Measurements from ENCODE around the gene ABCA3.

ABCA3 gene

GRCh38 chr16:2299915-2300192 is 40.7 kb downstream of the ABCA3 start:
- DNase-seq = no peak

DNA sequence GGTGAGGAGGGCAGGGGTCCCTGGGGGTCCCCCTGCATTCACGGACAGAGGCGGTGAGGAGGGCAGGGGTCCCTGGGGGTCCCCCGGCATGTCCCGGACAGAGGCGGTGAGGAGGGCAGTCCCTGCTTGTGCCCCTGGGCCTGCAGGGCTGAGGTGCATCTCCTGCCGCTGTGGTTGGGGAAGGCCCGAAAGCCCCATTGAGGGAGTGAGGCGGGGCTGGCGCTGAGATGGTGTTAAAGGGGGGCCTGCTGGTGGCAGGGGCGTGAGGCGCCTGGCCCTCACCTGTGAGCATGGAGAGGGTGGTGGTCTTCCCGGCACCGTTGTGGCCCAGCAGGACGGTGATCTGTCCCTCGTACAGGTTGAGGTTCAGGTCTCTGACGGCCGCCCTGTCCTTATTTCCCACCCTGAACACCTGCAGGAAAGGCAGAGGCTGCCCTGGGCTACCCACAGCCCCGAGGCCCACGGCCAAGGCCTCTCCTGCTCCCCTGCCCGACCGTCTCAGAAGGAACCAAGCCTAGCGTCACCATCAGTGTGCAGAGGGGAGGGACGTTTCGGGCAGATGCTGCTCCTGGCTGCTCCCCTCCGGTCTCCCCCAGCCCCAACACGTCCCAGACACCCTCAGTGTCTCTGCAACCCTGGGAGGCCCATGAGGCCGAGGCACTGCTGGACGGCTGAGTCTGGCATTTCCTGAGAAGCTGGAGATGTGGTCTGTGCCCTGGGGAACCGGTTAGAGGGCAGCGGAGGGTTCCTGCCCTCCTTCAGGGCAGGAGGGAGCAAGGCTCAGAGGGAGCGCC is 41.2 kb downstream of the ABCA3 start:
- no peak for DNase-seq

- DNase-seq = no peak
These were observed 41.9 kb downstream of the ABCA3 start for GRCh38 chr16:2298621-2299020.

DNA sequence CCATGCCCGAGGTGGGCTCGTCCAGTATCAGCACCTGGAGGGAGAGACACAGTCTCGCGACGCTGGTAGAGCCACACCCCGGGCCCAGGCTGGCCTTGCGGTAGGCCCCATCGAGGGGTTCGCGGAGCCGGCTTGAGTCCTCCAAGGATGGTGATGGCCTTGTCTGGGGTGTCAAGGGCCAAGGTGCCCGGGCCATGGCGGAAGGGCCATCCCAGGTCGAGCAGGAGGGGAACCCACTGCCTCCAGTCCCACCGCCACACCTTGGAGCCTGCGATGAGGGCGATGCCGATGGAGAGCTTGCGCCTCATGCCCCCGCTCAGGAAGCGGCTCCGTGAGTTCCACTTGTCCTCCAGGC is 43.0 kb downstream of the ABCA3 start:
- no peak for DNase-seq

DNA sequence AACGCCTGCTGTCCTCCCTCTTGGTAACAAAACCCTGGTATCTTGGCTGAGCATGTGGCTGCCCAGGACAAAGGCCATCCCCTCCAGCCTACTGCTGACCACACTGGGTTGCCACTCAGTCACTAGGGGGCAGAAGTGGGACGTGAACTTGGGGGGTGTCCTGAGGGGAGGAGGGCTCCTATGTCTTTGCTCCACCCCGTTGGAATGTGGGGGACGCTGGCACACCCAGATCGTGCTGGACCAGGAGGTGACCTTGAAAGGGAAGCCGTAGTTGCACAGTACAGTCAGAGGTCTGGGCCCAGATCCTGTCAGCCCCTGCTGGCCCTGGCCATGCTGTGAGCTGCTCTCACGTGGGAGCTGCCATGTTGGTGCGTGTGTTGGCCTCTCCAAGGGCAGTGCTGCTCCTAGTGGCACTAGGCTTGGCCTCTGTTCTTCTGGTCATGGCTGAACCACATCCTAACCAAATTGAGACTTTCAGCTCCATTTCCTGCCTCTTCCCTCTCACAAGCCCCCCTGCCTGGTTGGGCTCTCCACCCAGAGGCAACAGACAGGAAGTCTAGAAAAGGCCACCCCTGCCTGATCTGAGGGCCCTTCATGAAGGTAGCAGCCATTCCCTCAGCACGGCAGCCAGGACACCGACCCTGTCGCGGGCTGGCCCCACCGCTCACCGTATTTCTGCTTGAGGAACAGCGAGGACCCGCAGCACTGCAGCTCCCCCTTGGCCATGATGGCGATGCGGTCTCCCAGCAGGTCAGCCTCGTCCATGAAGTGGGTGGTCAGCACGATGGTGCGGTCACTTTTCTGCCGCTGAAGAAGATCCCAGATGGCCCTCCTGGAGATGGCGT is 43.6 kb downstream of the ABCA3 start:
- no peak for DNase-seq

DNA sequence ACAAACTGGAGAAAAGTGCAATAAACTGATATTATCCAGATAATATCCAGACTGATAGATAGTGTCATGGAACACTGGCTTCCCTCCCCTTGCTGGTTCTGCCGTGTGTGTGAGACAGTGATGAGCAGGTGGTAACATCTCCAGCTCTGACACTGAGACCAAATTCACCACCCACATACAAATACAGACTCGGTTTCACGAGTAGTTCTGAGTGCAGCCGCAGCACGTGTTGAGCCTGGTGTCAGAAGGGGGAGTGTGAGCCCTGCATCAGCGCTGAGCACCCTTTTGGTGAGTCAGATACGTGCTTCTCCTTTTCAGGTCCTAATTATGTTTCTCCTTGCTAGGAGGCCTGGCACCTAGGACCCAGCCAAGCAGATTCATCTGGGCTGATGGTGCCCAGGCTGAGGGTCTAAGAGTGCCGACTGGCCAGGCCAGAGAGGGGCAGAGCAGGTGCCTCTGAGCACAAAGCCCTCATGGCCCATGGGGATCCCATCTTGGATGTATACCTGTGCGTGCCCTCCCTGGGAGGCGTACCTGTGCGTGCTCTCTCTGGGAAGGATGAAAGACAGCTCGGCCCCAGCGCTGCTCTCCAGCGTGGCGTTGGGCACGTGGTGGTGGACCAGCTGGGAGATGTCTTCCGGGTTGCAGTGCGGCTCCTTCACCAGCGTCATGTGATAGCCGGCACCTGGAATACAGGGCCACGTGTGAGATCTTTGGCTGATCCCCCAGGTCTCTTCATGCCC is 45.3 kb downstream of the ABCA3 start:
- no peak for DNase-seq

DNA sequence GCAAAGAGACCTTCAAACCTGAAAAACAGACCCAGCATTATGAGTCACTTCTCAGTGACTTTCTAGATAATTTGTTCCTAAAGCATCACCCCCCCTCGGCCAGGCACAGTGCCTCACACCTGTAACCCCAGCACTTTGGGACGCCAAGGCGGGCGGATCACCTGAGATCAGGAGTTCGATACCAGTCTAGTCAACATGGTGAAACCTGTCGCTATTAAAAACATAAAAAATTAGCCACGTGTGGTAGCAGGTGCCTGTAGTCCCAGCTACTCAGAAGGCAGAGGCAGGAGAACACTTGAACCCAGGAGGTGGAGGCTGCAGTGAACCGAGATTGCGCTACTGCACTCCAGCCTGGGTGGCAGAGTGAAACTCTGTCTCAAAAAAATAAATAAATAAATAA is 48.3 kb downstream of the ABCA3 start:
- DNase-seq = no peak

DNA sequence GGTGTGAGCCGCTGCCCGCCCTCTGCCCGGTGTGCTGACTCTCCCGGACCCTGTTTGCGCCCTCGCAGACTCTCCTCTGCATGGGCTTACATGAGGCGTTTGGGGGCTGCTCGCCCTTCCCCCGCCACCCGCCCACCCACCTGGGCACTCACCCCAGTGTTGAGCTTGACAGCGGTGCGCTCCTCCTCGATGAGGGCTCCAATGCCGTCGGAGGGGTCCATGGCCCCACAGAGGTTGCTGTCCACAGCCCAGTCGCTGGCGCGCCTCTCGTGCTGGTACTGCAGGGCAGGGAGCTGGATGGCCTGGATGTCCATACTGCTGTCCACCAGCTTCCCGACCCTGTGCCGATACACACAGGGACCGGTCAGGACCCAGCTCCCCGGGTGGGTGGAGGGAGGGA is 51.2 kb downstream of the ABCA3 start:
- DNase-seq = no peak

DNA sequence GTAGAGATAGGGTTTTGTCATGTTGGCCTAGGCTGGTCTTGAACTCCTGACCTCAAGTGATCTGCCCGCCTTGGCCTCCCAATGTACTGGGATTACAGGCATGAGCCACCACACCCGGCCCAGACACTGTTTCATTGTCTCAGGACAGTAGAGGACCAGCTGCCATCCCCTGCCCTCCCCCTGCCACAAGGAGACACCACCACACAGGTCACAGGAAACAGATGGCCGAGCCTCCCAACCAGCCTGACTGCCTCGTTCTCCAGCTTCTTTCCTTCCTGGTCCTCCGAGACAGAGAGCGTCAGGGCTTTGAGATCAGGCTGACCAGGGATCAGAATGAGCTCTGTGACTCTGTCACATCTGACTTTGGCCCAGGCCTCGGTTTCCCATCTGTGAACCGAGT is 51.8 kb downstream of the ABCA3 start:
- DNase-seq = no peak

GRCh38 chr16:2287916-2288547 is 52.5 kb downstream of the ABCA3 start:
- DNase-seq = no peak

DNA sequence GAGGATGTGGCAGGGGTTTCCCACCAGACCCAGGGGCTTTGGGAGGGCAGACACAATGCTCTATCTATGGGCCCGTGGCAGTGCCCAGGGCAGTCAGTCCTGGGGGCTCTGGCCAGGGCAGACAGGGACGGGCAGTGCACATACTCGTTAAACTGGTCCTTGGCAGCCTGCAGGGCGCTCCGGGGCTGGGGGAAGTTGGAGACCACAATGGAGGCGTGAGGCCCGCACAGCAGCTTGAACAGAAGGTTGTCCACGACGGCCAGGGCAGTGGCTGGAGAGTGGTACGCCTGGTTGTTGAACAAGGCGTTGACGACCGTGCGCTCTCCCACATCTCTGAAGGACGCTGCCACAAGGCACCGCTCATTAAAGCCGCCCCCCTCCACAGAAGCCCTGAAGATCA is 54.0 kb downstream of the ABCA3 start:
- no peak for DNase-seq

- no peak for DNase-seq
These were observed 54.8 kb downstream of the ABCA3 start for GRCh38 chr16:2285731-2286191.

DNA sequence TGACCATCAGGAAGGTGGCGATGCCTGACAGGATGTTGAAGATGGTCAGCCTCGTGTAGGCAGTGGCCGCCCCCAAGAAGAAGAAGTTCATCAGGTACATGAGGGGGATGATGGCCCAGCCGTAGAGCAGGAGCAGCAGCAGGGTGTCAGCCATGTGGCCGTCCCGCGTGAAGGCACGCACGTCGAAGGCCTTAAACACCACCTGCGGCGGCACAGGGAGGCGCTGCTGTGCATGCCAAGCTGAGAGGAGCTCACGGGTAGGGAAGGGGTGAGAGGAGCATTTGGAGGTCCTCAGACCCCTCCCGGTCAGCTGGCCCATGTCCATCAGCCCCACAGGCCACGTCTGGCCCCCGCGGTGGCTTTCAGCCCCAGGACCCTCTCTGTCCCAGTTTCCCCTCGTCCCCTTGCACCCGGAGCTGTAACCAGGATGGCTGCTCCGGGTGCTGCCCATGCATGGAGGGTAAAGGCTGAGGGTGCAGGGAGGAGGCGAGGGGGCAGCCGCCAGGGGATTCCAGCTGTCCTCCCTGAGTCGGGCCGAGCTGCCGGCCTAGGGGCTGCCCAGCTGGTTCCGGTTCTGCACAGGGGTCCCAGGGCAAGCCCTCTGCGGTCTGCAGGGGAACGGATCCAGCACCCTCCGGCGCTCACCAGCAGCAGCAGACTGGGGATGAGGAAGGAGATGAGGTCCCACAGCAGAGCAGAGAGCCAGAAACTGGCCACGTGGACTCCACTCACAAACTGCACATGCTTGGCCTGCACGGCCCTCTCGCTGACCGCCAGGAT is 55.5 kb downstream of the ABCA3 start:
- DNase-seq = no peak

DNA sequence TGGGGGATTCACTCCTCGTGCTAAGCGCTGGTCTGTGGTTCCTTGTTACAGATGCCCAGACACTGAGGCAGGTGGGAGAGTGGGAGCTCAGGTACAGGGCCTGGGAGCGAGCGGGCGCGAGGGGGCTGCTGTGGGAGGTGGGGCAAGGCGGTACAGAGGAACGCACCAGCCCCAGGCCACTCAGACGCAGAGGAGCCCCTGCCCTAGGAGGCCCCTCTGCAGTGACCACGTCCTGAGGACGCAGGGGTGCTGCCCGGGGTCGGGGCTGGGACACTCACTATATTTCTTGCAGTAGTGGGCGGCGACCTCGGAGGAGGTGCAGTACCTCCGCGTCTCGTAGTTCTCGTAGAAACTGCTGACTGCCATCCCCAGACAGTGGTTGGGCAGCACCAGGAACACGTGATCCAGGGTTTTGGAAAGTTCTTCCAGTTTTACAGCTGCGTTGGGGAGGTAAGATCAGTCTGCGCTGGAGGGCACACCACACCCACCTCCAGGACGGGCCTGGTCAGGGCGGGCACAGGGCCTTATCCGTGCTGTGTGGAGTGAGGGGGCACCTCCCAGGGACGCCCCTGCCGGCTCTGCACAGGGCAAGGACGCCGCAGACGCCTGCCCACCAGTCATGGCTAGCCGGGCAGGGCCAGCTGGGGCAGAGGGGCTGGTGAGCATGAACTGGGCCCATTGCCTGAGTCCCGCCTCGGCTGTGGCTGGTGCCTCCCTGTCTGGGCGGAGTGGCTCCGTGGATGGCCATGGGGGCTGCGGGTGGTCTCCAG is 56.3 kb downstream of the ABCA3 start:
- DNase-seq = no peak

DNA sequence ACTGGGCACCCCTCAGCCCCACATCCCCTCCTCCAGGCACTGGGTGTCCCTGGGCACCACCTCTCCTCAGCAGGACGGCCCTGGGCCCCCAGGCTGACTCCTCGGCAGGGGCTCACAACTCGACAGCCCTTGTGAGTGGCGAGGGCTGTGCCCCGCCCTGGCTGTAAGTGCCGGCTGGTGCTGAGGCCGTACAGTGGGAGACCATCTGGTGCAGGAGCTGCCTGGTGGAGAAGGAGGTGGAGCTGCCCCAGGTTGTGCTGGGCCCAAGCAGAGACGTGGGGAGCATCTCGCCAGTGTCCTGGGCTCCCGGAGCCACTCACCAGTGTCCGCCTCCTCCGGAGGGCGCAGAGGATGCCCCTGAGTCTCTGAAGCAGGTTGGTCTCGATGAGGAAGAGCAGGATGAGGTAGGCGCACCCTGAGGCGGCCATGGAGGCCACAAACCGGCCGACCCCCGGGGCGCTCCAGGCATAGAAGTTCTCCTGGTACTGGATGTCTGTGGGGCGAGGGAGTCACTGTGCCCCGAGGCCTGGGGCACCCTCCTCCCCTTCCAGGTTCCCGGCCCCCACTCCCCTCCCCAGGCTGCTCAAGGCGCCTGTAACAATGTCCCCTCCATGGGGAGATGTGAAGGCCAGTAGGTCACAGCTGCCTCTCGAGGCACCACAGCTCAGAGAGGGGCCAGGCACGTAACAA is 57.5 kb downstream of the ABCA3 start:
- DNase-seq = no peak

DNA sequence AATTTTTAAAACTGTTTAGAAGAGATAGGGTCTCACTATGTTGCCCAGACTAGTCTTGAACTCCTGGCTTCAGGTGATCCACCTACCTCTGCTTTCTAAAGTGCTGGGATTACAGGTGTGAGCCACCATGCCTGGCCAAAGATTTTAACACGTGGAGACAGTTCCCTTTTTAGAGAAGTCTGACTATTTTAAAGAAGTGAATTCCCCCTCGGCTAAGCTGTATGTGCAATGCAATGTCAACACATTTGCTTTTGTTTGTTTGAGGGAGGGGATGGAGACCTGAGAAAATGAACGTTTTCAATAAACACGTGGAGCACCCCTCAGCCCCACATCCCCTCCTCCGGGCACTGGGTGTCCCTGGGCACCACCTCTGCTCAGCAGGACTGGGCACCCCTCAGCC is 58.3 kb downstream of the ABCA3 start:
- DNase-seq = no peak

DNA sequence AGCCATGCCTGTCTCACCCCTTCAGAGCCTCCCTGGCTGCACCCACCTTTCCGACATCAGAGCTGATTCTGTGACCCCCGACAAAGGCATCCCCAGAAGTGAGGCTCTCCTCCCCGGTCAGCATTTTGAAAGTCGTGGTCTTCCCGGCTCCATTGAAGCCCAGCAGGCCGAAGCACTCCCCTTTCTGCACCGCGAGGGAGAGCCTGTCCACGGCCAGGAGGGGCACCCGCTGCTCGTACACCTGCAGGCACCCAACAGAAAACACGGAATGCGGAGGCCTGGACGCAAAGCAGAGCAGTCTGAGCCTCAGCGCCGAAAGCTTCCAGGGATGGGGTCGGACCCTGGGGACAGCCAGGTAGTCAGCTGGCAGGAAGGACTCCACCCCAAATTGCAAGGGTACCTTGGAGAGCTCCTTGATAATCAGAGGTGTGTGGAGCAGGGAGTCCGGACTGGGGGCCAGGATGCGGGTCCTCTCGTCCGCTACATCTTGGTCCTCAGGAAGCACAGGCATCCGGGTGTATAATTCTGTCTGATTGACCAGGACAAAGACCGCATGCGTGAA is 59.5 kb downstream of the ABCA3 start:
- no peak for DNase-seq

GRCh38 chr16:2280461-2280860 is 60.1 kb downstream of the ABCA3 start:
- no peak for DNase-seq

GRCh38 chr16:2278956-2279800 is 61.4 kb downstream of the ABCA3 start:
- no peak for DNase-seq

DNA sequence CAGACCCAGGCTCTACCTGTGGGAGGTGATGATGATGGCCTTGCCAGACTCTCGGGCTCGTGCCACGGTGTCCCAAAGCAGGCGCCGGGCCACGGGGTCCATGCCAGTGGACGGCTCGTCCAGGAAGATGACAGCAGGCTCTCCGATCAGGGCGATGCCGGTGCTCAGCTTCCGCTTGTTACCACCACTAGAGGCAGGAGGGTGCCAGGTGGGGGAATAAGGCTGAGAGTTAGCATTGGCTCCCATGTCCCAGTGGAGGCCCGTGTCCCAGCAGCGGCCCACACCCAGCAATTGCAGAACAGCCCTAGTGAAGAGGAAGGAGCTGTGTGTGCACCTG is 62.3 kb downstream of the ABCA3 start:
- DNase-seq = no peak
